ENCODE results near the gene RAB43.

The RAB43 gene

GRCh38 chr3:129065720-129066073, 55.9 kb downstream of the RAB43 start:
- in situ Hi-C loops (cut with MboI; ENCODE audit: low pct_unique_long_range_greater_than_20kb, low sequenced_read_pairs): no loop called here
- no peak for DNase-seq

GRCh38 chr3:129065016-129065719, 56.4 kb downstream of the RAB43 start:
- in situ Hi-C loops (cut with MboI; ENCODE audit: low pct_unique_long_range_greater_than_20kb, low sequenced_read_pairs): no loop called here
- no peak for DNase-seq

- in situ Hi-C loops (cut with MboI; ENCODE audit: low pct_unique_long_range_greater_than_20kb, low sequenced_read_pairs): no loop called here
- DNase-seq: no peak
Measured at GRCh38 chr3:129063841-129064482, 57.6 kb downstream of the RAB43 start.

- DNase-seq: no peak
- in situ Hi-C loops (cut with MboI; ENCODE audit: low pct_unique_long_range_greater_than_20kb, low sequenced_read_pairs): no loop called here
Measured at GRCh38 chr3:129063091-129063640, 58.4 kb downstream of the RAB43 start.

- in situ Hi-C loops (cut with MboI; ENCODE audit: low pct_unique_long_range_greater_than_20kb, low sequenced_read_pairs): no loop called here
- no peak for DNase-seq
Measured at GRCh38 chr3:129061888-129062834, 59.4 kb downstream of the RAB43 start.

- in situ Hi-C loops (cut with MboI; ENCODE audit: low pct_unique_long_range_greater_than_20kb, low sequenced_read_pairs): no loop called here
- DNase-seq: no peak
Measured at GRCh38 chr3:129061023-129061887, 60.3 kb downstream of the RAB43 start.

DNA sequence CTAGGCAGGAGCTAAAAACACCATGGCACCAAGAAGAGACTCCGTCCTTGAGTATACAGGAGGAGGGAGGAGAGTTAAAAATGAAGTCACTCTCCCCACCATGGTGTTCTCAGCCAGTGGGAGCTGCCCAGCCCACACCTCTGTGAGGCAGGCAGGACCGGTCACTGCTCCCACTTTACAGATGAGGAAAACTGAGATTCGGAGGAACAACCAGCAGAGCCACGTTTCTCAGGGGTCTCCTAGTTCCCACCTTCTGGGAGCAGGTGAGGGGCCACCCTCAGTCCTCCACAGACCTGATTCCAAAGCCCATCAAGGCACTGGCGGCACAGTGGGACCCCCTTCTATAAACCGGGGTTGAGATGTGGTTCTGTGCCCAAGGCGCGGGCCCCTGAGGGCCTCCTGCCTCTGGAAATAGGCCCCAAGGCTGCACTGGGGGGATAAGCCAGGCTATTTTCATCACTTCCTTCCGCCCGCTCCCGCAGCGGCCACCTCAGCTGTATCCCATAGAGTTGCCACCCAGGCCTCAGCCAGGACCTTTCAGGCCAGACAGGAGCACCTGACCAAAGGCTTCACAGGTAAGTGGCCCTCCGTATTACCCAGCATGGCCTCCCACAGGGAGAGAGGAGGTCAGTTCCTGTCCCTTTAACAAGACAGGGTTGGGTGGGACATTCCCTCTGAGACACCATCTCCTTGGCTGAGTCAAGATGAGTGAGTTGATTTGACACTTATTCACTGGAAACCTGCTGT, 61.2 kb downstream of the RAB43 start, which contains the start of gene GP9:
Gene GP9 (plus strand): TSS at position 504 of the 747 bp plus-strand sequence. CDS start 961 bp downstream, outside the sequence.
- DNase-seq: no peak
- in situ Hi-C loops (cut with MboI; ENCODE audit: low pct_unique_long_range_greater_than_20kb, low sequenced_read_pairs): no loop called here

- in situ Hi-C loops (cut with MboI; ENCODE audit: low pct_unique_long_range_greater_than_20kb, low sequenced_read_pairs): no loop called here
- no peak for DNase-seq
Measured at GRCh38 chr3:129059311-129059958, 62.2 kb downstream of the RAB43 start.

DNA sequence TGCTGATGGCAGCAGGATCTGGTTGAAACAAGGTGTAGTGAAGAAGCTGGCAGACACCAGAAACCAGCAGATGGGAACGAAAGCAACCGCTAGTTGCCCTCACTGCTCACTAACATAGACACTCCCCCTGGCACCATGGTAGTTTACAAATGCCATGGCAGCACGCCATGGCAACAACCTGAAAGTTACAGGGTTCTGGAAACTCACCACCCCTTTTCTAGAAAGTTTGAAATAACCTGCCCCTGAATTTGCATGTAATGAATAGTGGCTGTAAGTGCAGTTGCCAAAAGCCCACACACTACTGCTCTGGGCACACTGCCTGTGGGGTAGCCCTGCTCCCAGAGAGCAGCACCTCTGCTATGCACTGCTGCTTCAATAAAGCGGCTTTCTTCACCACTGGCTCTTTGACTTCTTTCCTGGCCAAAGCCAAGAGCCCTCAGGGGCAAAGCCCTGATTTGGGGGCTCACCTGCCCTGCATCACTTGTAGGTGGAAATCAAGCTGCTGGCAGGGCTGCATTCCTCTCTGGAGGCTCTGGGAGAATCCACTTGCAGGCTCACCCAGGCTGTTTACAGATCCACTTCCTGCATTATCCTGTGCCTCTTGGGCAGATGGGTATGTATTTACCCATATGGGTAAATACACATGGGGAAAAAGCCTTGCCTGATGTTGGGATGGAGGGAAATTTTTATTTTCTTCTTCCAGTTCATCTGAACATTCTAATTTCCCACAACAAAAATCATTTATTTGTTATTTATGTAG, 63.0 kb downstream of the RAB43 start:
- in situ Hi-C loops (cut with MboI; ENCODE audit: low pct_unique_long_range_greater_than_20kb, low sequenced_read_pairs): no loop called here
- no peak for DNase-seq

DNA sequence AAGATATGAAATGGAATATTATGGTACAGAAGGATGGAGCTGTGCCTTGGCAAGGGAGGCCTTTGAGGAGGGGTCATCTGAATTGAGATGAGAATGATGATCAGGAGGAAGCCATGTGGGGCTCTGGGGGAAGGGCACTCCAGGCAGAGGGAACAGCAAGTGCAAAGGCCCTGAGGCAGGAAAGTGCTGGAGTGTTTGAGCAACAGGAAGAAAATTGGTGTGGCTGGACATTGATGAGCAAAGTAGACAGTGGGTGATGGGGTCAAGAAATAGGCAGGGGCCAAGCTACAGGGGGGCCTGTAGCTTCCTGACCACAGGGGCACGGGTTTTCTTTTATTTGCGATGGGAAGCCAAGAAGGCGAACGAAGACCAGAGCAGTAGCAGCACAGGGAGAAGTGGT, 64.4 kb downstream of the RAB43 start:
- no peak for DNase-seq
- in situ Hi-C loops (cut with MboI; ENCODE audit: low pct_unique_long_range_greater_than_20kb, low sequenced_read_pairs): no loop called here

GRCh38 chr3:129056451-129057173, 65.0 kb downstream of the RAB43 start:
- in situ Hi-C loops (cut with MboI; ENCODE audit: low pct_unique_long_range_greater_than_20kb, low sequenced_read_pairs): no loop called here
- DNase-seq: no peak

DNA sequence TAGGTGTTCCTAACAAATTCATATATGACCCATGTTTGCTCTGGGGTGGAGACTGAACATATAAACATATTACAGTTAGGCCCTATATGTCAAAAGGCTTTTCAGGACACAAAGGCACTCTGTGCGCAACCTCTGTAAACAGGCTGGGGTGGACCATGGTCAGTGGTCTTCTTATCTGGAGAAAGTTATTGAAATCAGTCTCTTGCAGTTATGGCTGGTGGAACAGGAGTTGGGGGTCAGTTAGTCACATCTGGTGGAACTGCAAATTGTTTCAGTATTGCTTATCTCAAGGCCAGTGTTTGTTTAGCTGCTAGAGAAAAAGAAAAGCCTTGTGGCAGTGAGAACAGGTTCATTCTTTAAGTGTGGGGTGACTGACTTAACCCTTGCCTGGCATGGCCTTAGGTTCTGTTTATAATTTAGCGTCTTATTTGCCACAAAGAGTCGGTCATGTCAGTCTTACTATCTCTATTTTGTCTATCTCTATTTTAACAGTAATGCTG, 66.9 kb downstream of the RAB43 start:
- in situ Hi-C loops (cut with MboI; ENCODE audit: low pct_unique_long_range_greater_than_20kb, low sequenced_read_pairs): no loop called here
- no peak for DNase-seq

- in situ Hi-C loops (cut with MboI; ENCODE audit: low pct_unique_long_range_greater_than_20kb, low sequenced_read_pairs): no loop called here
- DNase-seq: no peak
Measured at GRCh38 chr3:129052675-129053074, 68.9 kb downstream of the RAB43 start.

GRCh38 chr3:129051871-129052340, 69.7 kb downstream of the RAB43 start:
- DNase-seq: no peak
- in situ Hi-C loops (cut with MboI; ENCODE audit: low pct_unique_long_range_greater_than_20kb, low sequenced_read_pairs): no loop called here

DNA sequence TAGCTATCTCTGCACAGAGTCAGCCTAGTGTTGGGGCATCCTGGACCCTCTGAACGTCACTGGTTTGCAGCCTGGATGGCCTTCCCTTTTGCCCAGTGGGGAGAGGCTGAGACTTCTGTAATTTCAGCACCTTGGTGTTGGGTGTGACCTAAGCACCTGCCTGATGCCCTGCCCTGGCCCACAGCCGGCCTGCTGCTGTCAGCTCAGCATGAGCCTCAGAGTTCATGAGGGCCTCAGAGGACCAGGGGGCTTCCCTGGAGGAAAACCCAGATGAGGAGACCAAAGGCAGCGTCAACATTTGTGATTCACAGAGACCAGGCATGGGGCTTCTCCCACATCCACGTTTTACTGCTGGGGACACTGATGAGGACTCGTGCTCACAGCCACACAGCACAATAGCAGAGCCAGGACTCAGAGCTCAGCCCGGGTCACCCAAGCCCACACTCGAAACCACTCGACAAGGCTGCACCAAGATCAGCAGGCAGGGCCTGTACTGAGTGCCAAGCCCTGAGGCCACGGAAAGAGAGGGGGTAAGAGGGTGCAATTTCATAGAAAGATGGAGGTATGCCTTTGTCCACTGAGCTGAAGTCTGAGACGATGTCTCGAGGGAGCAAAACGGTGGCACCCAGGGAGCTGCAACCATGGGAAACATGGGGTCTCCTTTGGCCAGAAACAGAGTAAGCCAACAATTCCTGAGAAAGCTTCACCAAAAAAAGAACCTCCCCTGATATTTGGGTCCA, 70.9 kb downstream of the RAB43 start:
- no peak for DNase-seq
- in situ Hi-C loops (cut with MboI; ENCODE audit: low pct_unique_long_range_greater_than_20kb, low sequenced_read_pairs): no loop called here

- no peak for DNase-seq
- in situ Hi-C loops (cut with MboI; ENCODE audit: low pct_unique_long_range_greater_than_20kb, low sequenced_read_pairs): no loop called here
Measured at GRCh38 chr3:129047553-129047839, 74.1 kb downstream of the RAB43 start.

Measured in KBM-7 (cell line).